ENCODE results near the gene JAKMIP3.

Gene JAKMIP3

DNA sequence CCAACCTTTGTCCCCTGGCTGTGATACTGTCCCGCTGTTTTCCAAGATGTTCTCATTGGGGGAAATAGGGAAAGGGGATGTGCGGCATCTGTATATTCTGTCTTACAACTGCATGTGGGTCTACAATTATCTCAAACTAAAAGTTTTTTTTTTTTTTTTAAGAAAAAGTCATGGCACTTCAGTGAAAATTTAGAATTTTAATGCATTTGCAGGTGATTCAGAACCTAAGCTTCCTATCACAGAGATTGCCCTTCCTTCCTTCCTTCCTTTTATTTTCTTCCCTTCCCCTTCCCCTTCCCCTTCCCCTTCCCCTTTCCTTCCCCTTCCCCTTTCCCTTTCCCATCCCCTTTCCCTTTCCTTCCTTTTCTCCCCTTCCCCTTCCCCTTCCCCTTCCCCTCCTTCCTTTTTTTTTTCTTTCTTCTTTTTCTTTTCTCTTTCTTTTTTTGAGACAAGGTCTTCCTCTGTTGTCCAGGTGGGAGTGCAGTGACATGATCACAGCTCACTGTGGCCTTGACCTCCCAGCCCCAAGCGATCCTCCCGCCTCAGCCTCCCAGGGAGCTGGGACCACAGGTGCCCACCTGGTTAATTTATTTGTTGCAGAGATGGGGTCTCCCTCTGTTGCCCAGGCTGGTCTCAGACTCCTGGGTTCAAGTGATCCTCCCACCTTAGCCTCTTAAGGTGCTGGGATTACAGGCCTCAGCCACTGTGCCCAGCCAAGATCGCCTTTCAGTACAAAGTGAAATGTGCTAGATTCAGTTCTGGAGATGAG lies 32.0 kb downstream of the JAKMIP3 start:
- no peak for DNase-seq (ENCODE audit: low spot score)

- DNase-seq (ENCODE audit: low spot score): no peak
Observed at GRCh38 chr10:132098539-132099388, 33.0 kb downstream of the JAKMIP3 start.

DNA sequence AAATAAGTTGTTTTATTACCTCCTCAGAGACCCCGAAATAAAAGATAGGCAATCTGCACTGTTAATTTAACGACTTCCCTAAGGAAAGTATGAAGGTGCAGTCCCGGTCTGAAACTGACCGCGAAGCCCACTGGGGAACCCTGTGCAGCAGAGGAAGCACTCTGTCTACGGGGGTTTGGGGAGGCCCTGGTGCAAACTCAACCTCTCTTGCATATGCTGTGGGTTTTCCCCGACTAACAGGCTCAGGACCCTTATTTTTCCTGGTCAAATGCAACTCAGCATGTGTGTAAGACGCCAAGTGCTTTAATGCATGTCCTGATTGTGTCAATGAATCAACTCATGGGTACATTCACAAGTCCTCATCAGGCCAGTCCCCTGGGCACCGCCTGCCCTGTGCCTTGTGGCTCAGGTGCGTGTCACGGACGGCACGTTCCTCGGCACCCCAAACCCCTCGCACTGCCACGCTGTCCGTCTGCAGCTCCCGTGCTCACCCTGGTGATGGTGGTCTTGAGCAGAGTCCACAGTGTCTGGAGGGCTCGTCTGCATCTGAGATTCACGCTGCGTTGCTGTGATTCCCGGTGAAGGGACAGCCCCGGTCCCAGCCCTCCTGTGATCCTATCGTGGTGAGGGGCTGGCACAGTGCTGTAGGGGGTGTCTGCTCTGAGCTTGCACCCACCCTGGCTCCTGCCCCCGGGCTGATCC lies 33.8 kb downstream of the JAKMIP3 start:
- DNase-seq (ENCODE audit: low spot score): no peak

DNA sequence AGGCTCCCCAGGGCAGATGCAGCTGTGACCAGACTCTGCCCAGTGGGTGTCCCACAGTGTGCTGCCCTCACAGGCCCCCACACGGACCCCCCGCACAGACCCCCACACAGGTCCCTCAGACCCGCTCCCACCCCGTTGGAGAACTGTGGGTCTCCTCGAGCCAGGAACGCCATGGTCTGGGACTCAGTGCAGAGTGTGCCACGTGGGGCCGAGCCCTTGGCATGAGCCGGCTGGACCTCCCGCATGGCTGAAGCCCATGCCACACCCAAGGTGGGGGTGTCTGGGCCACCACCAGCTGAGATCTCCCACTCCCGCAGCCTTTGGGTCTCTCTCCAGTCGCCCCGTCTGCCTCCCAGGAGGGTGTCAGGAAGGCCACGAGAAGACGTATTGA lies 34.3 kb downstream of the JAKMIP3 start:
- no peak for DNase-seq (ENCODE audit: low spot score)

GRCh38 chr10:132100556-132101349 lies 35.0 kb downstream of the JAKMIP3 start:
- DNase-seq (ENCODE audit: low spot score): no peak

GRCh38 chr10:132101529-132101928 lies 35.8 kb downstream of the JAKMIP3 start:
- DNase-seq (ENCODE audit: low spot score): peak; percentile 38

GRCh38 chr10:132102071-132102716 lies 36.4 kb downstream of the JAKMIP3 start:
- no peak for DNase-seq (ENCODE audit: low spot score)

DNA sequence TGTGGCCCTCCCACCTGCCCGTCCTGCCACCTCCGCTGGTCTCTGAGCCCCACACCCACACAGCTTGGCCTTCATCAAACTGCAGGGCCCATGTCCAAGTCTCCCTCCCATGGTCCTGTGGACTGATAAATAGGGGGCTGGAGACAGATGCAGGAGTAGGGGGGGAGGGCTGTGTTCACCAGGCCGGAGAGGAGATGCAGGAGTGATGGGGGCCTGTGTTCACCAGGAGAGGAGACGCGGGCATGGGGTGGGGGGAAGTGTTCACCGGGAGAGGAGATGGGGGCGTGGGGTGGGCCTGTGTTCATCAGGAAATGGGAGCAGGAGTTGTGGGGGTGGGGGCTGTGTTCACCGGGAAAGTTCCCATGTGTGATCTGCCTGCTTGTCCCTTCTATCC lies 37.0 kb downstream of the JAKMIP3 start:
- DNase-seq (ENCODE audit: low spot score): no peak

DNA sequence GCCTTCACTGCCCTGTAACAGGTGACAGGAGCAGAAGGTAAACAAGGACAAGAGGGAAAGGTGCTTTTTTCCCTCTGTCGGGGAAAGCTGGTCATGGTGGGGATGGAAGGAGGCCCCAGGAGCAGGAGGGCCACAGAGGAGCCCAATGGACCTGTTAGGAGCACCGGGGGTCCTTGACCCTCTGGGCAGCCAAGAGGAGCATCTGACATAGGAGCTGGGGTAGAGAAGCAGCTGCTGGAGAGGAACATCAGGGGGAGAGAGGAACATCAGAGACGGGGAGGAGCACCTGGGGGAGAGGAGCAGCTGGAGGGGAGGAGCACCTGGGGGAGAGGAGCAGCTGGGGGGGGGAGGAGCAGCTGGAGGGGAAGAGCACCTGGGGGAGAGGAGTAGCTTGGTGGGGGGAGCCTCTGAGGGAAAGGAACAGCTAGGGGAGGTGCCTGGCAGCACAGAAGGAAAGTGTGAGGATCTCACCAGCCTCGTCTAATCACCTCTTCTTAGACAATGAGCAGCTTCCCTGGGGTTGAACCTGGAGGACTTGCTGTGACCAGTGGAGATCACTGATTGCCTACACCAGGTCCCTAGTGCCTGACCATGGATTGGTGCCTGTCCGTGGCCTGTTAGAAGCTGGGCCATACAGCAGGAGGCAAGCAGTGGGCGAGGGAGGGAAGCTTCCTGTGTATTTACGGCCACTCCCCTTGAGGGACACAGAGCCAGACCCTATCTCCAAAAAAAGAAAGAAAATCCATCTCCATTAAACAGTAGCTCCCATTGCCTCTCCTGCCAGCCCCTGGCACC lies 37.6 kb downstream of the JAKMIP3 start:
- no peak for DNase-seq (ENCODE audit: low spot score)

DNA sequence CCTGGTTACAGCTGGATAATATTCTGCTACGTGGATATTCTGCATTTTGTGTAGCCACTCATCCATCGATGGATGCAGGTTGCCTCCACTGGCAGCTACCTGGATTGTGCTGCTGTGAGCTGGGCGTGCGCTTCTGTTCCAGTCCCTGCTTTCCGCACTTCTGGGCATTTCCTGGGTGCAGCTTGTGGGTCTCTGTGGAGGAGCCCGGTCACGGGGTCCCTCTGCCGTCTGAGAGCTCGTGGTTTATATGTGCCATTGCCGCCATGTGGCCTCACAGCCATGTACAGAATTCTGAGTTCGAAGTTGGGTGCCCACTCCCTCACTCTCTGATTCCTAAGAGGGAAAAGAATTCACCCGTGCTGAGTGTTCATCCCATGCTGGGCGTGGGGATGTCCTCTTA lies 38.3 kb downstream of the JAKMIP3 start:
- no peak for DNase-seq (ENCODE audit: low spot score)

GRCh38 chr10:132104471-132105301 lies 38.9 kb downstream of the JAKMIP3 start:
- no peak for DNase-seq (ENCODE audit: low spot score)

DNA sequence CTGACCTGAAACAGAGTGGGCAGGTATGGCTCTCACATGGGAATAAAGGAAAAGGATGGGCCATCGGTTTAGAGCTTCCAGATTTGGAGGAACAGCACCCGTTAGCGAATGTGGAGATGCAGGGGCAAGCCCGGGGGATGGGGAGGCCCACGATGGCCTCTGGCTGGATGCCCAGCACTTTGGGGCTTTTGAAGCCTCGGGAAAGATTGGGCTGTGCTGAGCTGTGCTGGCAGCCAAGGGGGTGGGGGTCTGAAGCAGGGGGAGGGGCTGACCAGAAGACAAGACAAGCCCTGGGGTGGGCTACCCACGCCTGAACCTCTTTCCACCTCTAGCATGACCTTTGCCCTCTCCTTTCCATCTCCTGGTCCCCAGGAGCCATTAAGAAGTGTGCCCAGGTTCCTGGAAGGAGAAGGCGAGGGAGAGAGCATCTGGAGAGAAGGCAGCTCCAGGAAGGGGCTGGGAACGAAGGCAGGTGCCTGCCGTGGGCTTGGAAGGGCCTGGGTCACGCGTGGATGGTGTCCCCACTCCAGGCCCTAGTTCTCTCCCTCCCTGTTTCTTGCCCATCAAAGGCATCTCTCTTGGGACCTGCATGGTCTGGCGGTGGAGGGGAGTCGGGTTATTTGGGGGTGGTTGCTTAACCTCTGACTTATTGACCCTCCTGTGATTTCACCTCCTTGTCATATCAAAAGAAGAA lies 39.7 kb downstream of the JAKMIP3 start:
- DNase-seq (ENCODE audit: low spot score): no peak

DNA sequence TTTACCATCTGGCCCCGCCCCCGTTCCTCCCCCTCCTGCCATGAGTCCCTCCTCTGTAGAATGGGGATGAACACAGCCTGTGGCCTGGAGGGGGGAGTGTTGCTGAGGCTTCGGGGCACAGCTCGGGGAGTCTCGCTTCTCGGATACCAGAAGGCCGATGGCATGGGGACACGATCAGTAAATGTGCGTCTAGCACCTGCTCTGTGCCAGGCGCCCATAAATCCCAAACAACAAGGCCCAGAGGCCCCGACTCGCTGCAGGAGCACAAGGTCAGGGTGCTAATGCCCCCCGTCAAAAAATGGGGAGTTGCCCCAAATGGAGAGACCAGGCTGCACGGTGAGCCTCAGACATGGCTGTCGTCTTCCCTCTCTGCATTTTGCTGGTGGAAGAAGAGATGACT lies 40.7 kb downstream of the JAKMIP3 start:
- no peak for DNase-seq (ENCODE audit: low spot score)

DNA sequence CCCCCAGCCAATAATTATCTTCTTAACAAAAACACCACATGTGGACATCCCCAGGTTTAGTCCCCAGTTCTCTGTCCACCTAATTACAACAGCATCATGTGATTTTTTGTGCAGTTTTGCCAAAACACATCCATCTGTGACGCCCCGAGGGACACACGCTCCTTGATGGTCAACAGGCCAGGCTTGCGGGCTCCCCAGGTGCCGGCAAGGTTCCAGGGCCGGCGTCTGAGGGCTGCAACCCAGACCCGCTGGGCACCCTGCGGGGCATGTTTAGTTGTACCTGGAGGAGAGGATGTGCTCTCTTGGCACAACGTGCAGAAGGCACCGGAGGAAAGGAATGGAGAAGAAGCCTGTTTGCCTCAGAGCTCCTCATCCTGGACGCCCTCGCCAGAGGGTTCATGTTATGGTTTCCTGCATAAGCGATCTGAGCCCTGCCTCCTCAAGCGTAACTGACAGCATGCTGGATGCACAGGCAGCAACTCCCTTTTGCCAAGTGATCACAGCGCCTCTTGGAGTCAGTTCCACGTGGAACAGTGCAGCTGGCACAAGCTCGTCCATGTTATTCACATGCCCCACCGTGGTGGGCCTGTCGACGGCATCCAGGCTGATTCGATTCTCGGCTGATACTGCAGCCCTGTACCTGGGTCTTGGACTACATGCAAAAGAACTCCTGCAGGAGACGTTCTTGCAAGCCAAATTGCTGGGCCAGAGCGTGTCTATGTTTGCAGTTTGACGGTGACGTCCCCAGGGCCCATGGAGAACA lies 41.6 kb downstream of the JAKMIP3 start:
- peak; percentile 50 for DNase-seq (ENCODE audit: low spot score)

DNA sequence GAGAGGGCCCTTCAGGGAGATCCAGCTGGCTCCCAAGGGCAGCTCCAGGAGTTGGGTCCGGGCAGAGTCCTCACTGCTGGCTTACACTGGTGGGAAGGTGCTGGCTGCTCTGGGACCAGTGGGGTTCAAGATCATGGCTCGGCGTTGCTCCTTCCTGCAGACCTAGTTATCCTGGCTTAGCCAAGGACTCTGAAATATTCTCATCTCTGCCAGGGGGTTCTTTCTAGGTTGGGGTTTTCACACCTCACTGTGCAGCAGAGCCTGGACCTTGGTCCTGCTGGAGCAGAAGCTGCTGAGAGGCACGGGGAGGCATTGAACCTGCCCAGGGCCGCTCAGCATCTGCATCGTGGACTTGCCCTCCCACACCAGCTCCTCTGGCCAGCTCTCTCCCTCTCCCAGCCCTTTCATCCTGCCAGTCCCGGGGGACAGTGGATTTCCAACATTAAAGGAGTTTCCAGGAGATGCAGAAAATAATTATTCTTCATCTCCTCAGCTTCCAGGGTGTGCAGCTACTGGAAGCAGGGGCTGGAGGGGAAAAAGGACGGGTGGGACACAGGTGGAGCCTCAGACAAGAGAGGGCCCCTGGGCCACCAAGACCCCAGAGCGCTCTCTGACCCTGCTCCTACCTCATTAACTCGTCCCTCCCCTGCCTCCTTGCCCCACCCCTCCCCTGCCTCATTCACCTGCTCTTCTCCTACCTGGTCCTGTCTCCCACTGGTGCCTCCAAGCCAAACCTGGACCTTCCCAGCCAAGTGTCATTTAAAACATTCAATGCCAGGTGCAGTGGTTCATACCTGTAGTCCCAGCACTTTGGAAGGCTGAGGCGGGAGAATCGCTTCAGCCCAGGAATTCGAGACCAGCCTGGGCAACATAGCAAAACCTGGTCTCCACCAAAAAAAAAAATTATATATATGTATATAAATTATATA lies 42.5 kb downstream of the JAKMIP3 start:
- no peak for DNase-seq (ENCODE audit: low spot score)

DNA sequence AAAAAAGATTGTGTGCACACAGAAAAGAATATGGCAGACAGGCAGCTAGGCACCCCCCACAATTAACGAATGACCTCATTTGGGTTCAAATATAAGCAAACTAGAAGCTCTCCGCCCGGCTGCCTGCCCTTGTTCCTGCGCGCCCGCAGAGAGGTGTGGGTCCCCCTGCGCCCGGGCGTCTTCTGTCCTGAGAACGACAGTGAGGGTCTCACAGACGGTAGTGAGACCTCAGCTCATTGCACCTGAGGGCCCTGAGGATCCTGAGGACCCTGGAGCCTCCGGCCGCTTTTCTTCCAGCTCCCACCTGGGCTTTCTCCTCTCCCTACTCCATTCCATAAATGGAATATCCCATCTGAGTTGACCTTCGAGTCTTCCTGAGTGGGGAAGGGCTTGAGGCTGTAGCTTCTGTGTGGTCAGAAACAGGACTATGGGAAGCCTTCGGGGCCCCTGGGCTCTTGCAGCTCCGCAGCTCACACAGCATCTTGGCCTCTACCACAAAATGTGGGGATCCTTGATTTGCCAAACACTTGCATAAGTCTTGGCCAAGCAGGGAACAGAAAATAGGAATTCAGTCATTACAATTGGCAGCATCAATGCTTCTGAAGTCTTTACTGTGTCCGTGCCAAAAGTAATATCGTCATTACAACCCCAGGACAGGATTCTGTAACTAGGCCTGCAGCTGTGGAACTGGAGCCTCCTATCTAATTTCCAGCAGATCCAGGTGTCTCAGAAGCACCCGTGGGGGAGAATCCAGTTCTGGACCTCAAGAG lies 43.8 kb downstream of the JAKMIP3 start:
- peak; percentile 56 for DNase-seq (ENCODE audit: low spot score)
